Stimulated activated CD4-positive, alpha-beta T cell treated with anti-CD3 and anti-CD28 coated beads, Interleukin-1b, Interleukin-23, amount 100 ng/mL, for 1 hour (primary cell): ENCODE measurements around the gene ITPRID1.
"Not testable (repeated sequence)": the region's sequence is repeated elsewhere in the genome, so short reads cannot be mapped to it uniquely, and the experiment has no call there.

Experiments used
- DNase-seq, 2 donors: peaks; one replicate each; pipeline ENCODE4 v3.0.0-alpha.2; 2020; ENCODE audit warnings: low read depth in 2 of 2

The ITPRID1 gene

DNA sequence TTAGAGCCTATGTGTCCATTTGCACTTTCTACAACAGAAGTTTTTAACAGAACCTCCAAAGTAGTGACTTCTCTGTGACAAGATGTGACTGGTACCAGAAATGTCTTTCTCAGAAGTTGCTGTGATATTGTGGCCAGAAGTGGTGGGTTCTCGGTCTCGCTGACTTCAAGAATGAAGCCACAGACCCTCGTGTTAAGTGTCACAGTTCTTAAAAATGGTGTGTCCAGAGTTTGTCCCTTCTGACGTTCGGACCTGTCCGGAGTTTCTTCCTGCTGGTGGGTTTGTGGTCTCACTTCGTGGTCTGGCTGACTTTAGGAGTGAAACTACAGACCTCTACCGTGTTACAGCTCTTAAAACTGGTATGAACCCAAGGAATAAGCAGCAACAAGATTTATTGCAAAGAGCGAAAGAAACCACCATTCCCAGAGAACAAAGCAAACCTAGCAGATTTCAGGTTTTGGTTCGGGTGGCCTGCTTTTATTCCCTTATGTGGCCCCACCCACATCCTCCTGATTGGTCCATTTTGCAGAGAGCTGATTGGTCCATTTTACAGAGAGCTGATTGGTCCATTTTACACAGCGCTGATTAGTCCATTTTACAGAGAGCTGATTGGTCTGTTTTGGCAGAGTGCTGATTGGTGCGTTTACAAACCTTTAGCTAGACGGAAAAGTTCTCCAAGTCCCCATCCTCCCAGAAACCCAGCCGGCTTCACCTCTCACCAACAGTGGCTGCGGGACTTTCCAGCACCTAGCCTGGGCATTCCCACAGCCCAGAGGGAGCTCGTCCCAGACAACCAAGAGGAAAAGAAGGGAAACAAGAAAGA lies 3.0 kb downstream of the ITPRID1 start:
- DNase-seq = no peak

DNA sequence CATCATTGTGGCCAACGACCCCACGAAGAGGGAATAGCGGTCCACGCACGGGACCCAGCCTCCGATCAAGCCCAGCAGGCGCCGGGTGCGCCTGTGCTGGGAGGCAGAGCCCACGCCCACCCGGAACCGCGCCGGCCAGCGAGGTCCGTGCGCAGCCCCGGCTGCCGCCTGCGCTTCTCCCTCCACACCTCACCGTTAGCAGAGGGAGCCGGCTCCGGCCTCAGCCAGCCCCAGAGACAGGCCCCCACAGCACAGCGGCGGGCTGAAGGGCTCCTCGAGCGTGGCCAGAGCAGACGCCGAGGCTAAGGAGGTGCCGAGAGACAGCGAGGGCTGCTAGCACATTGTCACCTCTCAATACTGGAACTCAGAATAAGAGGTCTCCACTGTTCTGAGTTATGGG lies 3.6 kb downstream of the ITPRID1 start:
- DNase-seq = no peak

DNA sequence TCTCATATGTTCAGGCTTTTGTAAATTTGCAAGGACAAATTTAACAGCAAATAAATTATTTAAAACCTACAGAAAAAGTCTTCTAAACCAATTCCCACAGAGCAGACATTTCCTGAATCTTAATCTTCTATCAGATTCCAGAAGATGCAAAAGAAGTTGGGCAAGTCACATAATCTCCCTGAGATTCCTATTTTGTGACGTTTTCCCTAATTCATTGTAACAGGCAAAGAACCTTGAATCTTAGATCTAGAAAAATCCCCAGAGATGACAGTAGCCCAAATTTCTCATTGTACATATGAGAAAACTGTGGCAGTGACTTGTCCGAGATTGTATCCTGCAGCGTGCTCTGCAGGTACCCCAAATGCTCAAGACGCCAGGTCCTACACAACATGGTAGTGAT lies 4.9 kb downstream of the ITPRID1 start:
- DNase-seq = no peak

DNA sequence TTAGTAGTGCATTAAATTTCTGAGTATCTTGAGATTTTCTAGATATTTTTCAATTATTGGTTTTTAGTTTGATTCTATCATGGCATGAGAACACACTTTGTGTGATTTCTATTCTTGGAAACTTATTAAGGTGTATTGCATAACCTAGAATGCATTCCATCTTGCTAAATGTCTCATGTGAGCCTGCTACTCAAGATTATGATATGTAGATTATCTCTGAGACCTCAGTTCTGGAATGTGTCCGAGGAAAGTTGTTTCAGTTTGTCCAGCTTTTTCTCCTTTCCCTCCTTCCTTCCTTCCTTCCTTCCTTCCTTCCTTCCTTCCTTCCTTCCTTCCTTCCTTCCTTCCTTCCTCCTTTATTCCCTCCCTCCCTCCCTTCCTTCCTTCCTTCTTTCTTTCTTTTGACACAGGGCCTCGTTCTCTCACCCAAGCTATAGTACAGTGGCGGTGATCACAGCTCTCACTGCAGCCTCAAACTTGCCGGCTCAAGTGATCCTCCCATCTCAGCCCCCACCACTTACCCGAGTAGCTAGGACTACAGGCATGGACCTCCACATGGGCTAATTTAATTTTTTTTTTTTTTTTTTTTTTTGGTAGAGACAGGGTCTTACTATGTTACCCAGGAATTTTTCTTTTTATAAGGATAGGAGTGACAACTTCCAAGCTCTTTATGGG lies 7.6 kb downstream of the ITPRID1 start:
- DNase-seq = no peak

DNA sequence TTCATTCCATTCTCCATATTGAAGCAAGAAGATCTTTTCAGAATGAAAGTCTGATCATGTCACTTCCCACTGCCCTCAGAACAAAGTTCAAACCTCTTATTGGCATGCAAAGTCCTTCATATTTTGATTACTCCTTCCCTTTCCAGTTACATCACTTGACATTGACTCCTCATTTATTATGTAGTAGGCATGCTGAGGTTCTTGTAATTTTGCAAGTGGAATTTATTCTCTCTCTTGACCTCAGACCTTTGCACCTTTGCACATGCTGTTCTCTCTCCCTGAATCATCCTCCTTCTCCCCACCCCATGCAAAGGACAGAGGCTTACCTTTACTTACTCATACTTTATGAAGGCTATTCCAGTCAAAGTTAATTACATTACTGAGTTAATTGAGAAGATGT lies 13.0 kb downstream of the ITPRID1 start:
- no peak for DNase-seq

DNA sequence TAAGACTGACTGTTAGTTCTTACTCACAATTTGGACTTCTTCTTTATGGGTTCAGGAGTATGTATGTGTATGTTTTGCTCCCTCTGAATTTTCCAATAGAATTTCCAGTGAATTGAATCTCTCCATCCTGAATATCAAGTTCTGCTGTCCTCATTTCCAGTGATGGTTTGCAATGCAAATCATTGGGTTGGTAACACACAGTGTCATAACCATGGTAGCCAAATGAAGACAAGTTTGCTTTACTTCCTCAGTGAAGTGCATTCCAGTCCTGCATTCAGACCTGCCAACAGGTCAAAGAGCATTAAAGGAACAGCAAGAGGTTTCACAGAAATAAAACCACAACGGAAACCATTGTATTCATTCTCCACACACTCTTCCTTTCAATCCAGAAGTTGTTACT lies 15.2 kb downstream of the ITPRID1 start:
- no peak for DNase-seq

DNA sequence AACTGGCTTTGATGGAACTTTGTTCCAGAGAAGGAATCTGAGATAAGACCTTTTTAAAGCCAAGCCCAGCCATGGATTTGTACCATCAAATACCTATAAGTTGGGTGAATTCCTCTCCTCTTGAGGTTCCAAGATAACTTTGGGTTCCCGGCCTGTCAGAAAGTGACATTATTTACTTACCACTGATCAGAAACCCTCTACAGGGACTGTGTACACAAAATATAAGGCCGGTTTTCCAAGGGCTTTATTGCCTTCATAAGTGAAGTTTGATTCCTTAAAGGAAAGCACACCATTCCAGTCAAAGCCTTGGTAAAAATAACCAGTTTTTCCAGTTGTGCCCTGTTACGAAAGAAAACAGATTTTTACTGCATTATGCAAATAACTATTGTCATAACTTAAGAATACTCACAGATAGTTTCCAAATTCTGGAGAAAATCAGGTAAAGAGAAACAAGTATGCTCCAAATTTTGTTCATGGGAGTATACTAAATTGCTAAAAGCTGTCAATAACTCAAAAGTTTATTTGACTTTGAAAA lies 26.8 kb downstream of the ITPRID1 start:
- not testable (repeated sequence) for DNase-seq

DNA sequence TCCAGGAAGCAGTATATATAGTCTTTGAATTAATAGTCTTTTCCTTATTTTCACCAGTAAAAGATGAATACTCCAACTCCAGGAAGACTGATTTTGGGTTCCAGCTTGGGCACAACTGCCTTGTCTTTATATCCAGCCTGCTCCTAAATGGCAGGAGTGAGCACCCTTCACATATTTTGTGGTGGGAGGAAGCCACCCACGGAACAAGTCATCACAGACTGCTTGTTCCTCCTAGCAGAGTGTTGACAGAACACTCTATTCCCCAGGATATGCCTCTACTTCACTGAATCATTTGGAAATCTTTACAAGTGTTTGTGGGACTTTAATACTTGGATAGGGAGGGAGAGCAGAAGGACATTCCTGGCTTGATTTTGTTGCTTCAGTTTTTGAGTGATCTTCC lies 31.7 kb downstream of the ITPRID1 start:
- DNase-seq = no peak

DNA sequence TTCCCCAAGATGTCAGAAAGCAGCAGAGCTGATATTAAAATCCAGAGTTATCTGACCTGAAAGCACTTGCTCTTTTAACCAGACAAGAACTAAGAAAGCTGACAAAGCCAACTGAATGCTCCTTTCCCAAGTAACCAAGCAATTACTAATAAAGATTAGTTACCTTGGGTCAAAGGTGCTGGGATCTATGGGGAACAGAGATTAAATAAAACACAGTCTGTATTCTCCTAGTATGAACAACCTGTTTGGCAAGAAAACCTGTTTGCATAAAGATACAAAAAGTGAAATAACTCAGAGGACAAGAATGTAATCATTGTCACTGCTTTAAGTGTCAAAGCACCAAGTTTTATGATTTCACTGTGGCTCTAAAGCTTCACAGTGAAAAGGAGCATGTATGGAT lies 35.7 kb downstream of the ITPRID1 start:
- DNase-seq = no peak

DNA sequence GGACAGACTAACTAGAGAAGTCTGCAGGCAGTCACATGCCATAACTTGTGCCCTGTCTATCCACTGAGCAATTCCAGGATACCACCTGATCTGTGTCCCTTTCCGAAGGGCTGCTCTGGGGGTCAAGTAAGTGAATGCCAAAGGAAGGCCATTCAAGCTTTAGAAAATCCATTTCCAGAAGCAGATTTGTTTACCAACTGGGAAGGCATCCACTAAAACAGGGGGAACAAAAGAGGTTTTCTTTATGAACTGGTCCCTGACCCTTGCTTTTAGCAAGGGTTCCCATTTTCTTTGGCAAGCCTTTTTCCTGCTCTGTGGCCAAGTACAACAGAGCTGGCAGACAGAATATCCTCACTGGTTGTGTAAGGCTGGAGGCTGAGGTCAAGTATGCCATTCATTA lies 36.5 kb downstream of the ITPRID1 start:
- DNase-seq = no peak

DNA sequence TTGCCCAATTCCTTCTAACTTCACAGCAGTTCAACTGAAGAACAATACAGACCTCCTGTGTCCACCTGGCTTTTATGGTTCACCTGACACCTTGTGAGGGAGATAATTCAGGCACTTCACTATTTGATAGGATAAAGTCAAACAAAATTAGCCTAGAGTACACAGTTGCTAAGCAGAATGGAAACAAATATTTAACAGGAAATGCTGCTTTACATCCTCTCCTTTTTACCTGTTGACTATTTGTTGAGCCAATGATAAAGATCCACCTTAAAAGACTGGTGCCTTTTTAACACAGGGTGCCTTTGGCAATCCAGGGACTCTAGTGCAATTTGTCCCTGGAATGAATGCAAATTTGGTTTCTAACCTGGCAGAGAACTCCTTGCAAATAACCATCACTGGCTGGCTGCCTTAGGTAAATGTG lies 39.8 kb downstream of the ITPRID1 start:
- DNase-seq = no peak

DNA sequence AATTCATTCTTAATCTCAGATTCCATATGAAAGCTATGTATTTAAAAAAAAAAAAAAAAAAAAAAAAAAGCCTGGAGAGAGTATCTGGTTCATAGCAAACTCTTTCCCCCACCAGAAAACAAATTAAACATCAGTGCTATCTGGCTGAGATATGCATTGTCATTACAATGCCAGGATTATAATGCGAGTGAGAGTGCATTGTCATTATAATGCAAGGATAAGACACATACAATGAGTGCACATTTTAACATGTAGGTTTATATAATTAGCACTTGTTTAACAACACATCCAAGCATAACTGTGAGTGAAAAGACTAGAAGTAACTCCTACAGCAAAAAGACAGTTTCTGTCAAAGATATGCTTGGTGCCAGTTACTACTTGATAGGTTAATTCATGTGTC lies 48.1 kb downstream of the ITPRID1 start:
- no peak for DNase-seq

DNA sequence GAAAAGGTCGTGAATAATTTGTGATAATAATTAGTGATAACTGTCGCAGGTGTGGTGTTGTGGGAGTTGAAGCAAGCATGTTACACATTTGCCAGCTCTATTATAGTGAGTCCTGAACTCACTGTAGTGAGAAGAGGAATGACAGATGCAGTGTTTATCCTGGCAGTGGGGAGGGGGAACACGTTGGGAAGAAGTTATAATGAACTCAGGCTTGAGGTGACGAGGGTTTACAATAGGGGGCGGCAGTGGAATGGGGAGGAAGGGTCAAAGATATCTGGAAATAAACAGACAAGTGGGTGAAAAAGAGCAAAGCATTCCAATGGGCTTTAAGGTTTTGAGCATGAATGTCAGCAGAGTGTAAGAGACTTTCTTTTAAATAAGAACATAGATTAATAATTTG lies 49.6 kb downstream of the ITPRID1 start:
- no peak for DNase-seq

DNA sequence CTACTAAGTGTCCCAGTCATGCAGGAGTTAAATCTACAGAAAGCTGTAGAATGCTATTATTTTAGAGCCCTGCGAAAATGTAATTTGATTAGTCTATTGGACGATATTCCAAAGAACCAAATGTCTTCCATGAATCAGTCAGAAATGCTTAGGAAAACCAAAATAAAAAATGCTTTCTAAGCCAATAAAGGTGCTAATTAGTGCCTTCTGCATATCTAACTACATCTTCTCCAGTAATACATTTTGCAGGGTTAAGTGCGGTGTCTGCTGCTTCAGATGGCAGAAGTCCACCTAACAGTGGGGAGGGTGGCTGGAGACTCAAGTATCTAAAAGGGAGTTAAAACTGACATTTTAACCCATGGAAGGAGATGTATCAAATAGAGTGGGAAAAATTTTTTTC lies 50.1 kb downstream of the ITPRID1 start:
- no peak for DNase-seq

DNA sequence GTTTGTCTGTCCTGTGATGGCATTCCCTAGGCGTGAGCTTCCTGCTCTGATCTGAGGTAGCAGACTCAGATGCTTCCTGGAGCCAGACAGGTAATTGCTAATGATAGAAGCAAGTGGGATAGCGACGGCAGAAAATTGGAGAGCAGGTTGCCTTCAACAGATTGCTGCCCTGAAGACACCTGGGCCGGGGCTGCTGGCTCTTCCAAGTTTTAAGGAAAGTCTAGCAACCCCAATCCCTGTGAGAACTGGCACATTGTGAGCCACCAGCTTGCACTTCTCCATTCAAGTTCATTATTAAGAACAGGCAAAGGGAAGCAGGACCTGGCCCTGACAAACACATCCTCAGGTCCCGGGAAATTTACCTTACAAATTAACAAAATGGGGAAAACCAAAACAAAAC lies 50.8 kb downstream of the ITPRID1 start:
- no peak for DNase-seq

DNA sequence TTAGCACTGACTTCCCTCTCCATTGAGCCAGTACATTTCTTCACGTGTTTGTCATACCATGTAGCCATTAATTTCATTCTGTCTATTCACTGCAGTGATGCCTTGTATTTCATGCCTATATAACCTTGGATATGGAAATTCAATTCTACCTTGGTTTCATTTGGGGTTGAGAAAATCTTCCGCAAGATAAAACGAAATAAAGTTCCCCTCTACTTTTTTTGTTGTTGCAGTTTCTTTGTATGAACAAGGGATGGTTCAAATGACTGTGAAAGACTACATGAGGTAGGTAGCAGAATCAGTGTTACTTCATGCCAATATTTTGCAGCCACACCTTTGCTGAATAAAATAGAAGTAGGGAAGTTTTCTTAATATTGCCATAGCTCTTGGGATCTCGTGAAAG lies 55.6 kb downstream of the ITPRID1 start:
- DNase-seq = no peak

DNA sequence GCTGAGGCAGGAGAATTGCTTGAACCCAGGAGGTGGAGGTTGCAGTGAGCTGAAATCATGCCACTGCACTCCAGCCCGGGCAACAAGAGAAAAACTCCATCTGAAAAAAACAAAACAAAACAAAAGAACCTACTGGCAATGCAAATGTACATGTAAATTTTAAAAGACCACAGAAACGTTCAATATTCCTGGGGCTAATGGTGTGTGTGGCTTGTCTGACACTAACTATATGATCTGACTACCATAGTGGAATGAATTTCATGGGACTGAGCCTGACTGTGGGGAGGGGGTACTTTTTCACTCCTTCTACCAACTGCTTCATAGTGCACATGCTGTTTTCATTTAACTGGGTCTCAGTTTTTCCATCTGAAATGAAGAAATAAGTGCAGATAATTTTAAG lies 69.6 kb downstream of the ITPRID1 start:
- no peak for DNase-seq

DNA sequence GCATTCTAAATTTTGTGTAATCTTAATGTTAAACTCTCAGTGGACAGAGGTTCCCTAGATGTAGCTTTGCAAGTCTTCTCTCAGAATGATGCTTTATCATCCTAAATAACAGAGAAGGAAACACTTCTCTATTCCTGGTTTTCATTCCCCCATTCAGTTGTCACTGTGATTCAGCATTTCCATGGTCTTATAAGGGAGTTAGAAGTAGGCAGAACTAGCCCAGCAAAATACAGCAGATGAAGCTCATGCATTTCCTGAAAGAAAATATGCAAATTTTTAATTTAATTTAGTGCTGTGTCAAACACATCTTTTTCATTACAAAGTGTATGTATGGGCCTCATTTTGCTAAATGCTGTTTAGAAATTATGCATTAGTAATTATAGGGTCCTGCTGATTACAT lies 70.1 kb downstream of the ITPRID1 start:
- no peak for DNase-seq

DNA sequence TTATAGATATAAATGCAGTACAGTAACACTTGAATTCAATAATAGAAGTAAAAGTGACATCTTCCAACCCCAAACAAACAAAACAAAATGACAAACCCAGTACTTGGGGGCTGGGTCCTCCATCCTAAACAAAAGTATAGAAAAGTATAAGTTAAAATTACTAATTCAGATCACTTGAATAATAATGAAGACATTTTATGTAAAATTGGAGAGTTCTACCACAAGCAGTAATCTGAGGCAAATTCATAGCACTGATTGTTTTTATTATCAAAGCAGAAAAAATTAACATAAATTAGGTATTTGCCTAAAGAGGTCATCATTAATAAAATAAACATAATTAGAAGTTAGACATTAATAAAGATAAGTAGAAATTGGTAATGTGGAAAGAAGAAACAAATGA lies 81.5 kb downstream of the ITPRID1 start:
- DNase-seq = no peak

DNA sequence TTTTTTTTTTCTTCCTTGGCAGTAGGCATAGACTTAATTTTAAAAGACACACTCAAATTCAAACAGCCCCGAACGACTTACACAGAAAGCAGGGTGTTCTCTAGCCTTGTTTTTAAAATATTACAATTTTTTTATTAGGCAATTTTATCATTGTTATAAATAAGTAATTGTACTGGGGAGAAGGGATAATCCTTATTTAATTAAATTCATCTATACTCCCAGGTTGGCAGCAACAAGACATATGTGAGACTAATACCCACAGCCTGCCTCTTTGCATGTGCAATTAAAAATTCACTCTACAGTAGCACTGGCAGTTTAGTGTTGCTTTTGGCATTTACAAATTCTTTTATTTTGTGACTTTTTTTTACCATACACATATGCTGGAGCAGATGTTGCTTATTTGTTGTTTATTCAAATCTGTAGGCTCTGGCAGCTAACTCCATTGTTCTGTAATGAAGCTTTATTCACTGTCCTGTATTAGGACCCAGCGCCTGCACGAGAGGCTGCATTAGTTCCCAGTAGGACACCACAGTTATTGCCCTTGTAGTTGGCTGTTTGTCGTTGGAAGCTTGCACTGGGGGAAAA lies 88.2 kb downstream of the ITPRID1 start:
- no peak for DNase-seq

DNA sequence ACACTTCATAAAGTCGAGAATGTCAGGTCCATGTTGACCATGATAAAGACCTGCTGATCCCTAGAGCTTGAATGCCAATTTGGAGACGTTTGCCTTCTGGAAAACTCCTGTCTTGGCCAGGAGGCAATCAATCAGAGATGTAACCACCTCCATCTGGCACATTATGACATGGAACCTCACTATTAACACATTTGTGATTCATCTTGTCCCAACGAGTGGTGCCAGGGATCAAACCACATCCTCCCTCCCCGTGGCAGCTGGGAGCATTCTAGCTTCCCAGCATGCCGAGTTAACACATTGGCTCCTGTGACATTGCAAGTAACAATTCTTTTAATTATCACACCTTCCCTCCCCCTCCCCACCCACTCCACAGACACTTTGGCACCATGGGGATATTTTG lies 89.2 kb downstream of the ITPRID1 start:
- DNase-seq = no peak

DNA sequence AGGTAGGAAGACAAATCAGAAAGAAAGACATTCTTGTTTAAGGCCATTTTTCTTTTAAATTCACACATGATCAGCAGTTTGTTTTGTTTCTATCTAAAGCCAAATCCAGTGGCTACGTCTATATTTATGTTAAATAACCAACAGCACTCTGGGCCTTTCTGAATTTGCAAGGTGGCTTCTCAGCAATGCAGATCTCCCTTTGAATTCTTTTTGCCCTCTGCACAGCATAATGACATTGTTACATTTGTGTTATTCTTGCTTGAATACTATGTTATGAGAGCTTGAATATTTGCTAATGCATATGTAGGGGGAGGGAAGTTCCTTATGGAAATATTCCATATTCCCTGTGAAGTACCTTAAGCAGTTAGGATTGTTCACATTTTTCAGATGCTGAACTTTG lies 99.7 kb downstream of the ITPRID1 start:
- DNase-seq = no peak

DNA sequence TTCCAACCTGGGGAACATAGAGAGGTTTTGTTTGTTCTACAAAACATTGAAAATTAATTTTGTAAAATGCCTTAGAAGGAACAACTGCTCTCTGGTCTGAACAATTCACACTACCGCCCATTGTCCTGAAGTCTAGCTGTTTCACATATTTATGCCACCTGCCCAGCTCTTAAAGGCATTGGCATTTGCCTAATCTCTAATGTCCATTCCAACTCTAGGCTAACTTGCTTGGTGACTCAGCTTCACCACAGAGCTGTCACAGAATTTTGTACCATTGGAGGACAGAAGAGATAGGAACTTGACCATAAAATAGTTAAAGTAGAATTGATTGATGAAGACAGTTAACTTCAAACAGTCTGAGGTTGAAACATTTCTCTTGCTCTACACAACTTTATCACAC lies 119.6 kb downstream of the ITPRID1 start:
- DNase-seq = no peak
